ENCODE data around the gene DRD4. TPM values are rescaled to one million over a fixed set of nuclear protein-coding genes. Genes with fewer than 3 reads are reported as not detected.

Gene DRD4
- total RNA-seq, 1 donor from 2014 or later: 0.97 TPM

GRCh38 chr11:656866-657265, 19.8 kb downstream of the DRD4 start:
- H3K9me3 Mint-ChIP-seq: no peaks in the 10 kb centered on the region
- no peak for DNase-seq (ENCODE audit: low spot score)

GRCh38 chr11:657691-658126, 20.6 kb downstream of the DRD4 start:
- H4K20me1 ChIP-seq (ENCODE audit: low read depth): peaks cover 10% of the 10 kb centered on the region
- no peaks in the 10 kb centered on the region for H3K4me1 ChIP-seq
- no peak overlapping the region for H3K27ac ChIP-seq
- DNase-seq (ENCODE audit: low spot score): no peak
- H3K79me2 ChIP-seq (ENCODE audit: low read depth): no peaks in the 10 kb centered on the region
- H2AFZ ChIP-seq (replicated peaks): no peak overlapping the region
- no peak for TF ChIP-seq EZH2 (IDR thresholded peaks at IDR 0.05)
- TF ChIP-seq, protein P1, sequence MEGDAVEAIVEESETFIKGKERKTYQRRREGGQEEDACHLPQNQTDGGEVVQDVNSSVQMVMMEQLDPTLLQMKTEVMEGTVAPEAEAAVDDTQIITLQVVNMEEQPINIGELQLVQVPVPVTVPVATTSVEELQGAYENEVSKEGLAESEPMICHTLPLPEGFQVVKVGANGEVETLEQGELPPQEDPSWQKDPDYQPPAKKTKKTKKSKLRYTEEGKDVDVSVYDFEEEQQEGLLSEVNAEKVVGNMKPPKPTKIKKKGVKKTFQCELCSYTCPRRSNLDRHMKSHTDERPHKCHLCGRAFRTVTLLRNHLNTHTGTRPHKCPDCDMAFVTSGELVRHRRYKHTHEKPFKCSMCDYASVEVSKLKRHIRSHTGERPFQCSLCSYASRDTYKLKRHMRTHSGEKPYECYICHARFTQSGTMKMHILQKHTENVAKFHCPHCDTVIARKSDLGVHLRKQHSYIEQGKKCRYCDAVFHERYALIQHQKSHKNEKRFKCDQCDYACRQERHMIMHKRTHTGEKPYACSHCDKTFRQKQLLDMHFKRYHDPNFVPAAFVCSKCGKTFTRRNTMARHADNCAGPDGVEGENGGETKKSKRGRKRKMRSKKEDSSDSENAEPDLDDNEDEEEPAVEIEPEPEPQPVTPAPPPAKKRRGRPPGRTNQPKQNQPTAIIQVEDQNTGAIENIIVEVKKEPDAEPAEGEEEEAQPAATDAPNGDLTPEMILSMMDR (IDR thresholded peaks at IDR 0.05): no peak
- no peak for TF ChIP-seq EZH2phosphoT487 (IDR thresholded peaks at IDR 0.05)
- H3K4me2 ChIP-seq: no peak overlapping the region
- H3K4me1 Mint-ChIP-seq: peaks cover 2% of the 10 kb centered on the region
- H3K9ac ChIP-seq: no peak overlapping the region
- H3F3A ChIP-seq (ENCODE audit: low read depth): no peaks in the 10 kb centered on the region
- H3K4me3 ChIP-seq: no peak overlapping the region
- H3K4me3 Mint-ChIP-seq: no peak overlapping the region
- peaks cover 13% of the 10 kb centered on the region for H3K36me3 Mint-ChIP-seq
- H3K27me3 Mint-ChIP-seq (ENCODE audit: insufficient read depth, low read depth): peaks cover 3% of the 10 kb centered on the region
- H3K9me3 Mint-ChIP-seq: no peaks in the 10 kb centered on the region
- H3K36me3 ChIP-seq: no peaks in the 10 kb centered on the region
- H3K27ac Mint-ChIP-seq: no peak overlapping the region
- no peaks in the 10 kb centered on the region for H3K27me3 ChIP-seq
- no peaks in the 10 kb centered on the region for H3K9me3 ChIP-seq (ENCODE audit: low read depth)

More at GRCh38 chr11:656866-657265, 19.8 kb downstream of the DRD4 start:
- no peak overlapping the region for H3K9ac ChIP-seq
- Mint-ChIP-seq H3K4me1 (peaks cover 2% of the 10 kb centered on the region), H3K4me3 (no peak overlapping the region), H3K36me3 (peaks cover 15% of the 10 kb centered on the region), H3K27me3 (ENCODE audit: insufficient read depth, low read depth) (peaks cover under 1% of the 10 kb centered on the region), H3K27ac (no peak overlapping the region)
- no peaks in the 10 kb centered on the region for H3K9me3 ChIP-seq (ENCODE audit: low read depth)
- no peak overlapping the region for H3K27ac ChIP-seq
- no peaks in the 10 kb centered on the region for H3K27me3 ChIP-seq
- no peaks in the 10 kb centered on the region for H3K4me1 ChIP-seq
- no peaks in the 10 kb centered on the region for H3K79me2 ChIP-seq (ENCODE audit: low read depth)
- H2AFZ ChIP-seq (replicated peaks): no peak overlapping the region
- peaks cover 3% of the 10 kb centered on the region for H4K20me1 ChIP-seq (ENCODE audit: low read depth)
- peaks cover 3% of the 10 kb centered on the region for H3K36me3 ChIP-seq
- no peak overlapping the region for H3K4me2 ChIP-seq
- no peaks in the 10 kb centered on the region for H3F3A ChIP-seq (ENCODE audit: low read depth)
- TF ChIP-seq EZH2phosphoT487 (IDR thresholded peaks at IDR 0.05) (no peak), EZH2 (IDR thresholded peaks at IDR 0.05) (no peak)
- TF ChIP-seq, protein P1 (IDR thresholded peaks at IDR 0.05): no peak
- H3K4me3 ChIP-seq: no peak overlapping the region

DNA sequence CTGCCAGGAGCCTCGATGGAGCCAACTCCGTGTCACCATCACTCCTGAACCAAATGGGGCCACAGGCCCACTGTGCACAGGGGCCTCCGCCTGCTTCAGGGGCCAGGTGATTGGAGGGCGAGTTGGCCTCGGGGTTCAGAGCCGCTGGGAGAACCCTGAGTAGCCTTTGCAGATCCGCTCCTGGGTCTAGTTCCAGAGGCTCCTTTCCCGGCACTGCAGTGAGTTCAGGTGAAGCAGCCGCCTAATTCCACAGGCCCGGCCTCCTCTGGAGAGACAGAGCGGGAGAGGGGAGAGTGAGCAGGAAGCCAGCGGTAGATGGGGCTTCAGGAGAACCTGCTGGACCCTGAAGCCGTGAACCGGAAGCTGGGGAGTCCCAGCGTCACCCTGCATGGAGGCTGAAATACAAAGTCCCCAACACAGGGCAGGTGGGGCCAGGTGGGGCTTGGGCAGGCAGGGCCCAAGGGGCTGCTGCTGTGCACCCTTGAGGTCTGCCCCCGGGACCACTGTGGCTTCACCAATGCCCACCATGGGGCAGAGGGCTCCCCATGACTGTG, 22.5 kb downstream of the DRD4 start:
- peaks cover 14% of the 10 kb centered on the region for H3K36me3 Mint-ChIP-seq
- Histone ChIP-seq H3K4me2 (no peak overlapping the region), H4K20me1 (ENCODE audit: low read depth) (peaks cover 10% of the 10 kb centered on the region), H3F3A (ENCODE audit: low read depth) (no peaks in the 10 kb centered on the region), H3K9me3 (ENCODE audit: low read depth) (no peaks in the 10 kb centered on the region), H3K4me3 (no peak overlapping the region), H3K9ac (no peak overlapping the region), H2AFZ (replicated peaks) (no peak overlapping the region), H3K27ac (no peak overlapping the region), H3K79me2 (ENCODE audit: low read depth) (no peaks in the 10 kb centered on the region), H3K36me3 (no peaks in the 10 kb centered on the region), H3K4me1 (no peaks in the 10 kb centered on the region), H3K27me3 (no peaks in the 10 kb centered on the region)
- H3K4me1 Mint-ChIP-seq: peaks cover 2% of the 10 kb centered on the region
- DNase-seq (ENCODE audit: low spot score): no peak
- TF ChIP-seq EZH2 (IDR thresholded peaks at IDR 0.05) (no peak), EZH2phosphoT487 (IDR thresholded peaks at IDR 0.05) (no peak)
- TF ChIP-seq, protein P1 (IDR thresholded peaks at IDR 0.05): no peak
- H3K4me3 Mint-ChIP-seq: no peak overlapping the region
- H3K27me3 Mint-ChIP-seq (ENCODE audit: insufficient read depth, low read depth): peaks cover 3% of the 10 kb centered on the region
- H3K9me3 Mint-ChIP-seq: no peaks in the 10 kb centered on the region
- no peak overlapping the region for H3K27ac Mint-ChIP-seq
